ENCODE data around the gene FOSL1. TPM values are rescaled to one million over a fixed set of nuclear protein-coding genes. Genes with fewer than 3 reads are reported as not detected.

The FOSL1 gene
- total RNA-seq, 1 experiment from 2014 or later = 20.5 TPM

GRCh38 chr11:65854161-65854592 is 46.0 kb downstream of the FOSL1 start (continued):
- TF ChIP-seq HMGXB4 (CRISPR knock-in tag; IDR thresholded peaks at IDR 0.05) (no peak), ZNF121 (CRISPR knock-in tag; IDR thresholded peaks at IDR 0.05) (no peak), GRHL2 (CRISPR knock-in tag; IDR thresholded peaks at IDR 0.05; ENCODE audit: insufficient replicate concordance, severe bottlenecking) (no peak), NFATC4 (CRISPR knock-in tag; IDR thresholded peaks at IDR 0.05) (no peak), SMAD3 (CRISPR knock-in tag; IDR thresholded peaks at IDR 0.05; ENCODE audit: borderline replicate concordance) (no peak), GTF2I (CRISPR knock-in tag; conservative IDR thresholded peaks at IDR 0.05) (no peak), MXD4 (CRISPR knock-in tag; IDR thresholded peaks at IDR 0.05; ENCODE audit: borderline replicate concordance) (no peak), MYBL2 (CRISPR knock-in tag; IDR thresholded peaks at IDR 0.05) (no peak), ZNF232 (CRISPR knock-in tag; IDR thresholded peaks at IDR 0.05) (no peak)
- TF ChIP-seq, protein P1, sequence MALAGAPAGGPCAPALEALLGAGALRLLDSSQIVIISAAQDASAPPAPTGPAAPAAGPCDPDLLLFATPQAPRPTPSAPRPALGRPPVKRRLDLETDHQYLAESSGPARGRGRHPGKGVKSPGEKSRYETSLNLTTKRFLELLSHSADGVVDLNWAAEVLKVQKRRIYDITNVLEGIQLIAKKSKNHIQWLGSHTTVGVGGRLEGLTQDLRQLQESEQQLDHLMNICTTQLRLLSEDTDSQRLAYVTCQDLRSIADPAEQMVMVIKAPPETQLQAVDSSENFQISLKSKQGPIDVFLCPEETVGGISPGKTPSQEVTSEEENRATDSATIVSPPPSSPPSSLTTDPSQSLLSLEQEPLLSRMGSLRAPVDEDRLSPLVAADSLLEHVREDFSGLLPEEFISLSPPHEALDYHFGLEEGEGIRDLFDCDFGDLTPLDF (CRISPR knock-in tag; IDR thresholded peaks at IDR 0.05) = no peak
- TF ChIP-seq, protein P2, sequence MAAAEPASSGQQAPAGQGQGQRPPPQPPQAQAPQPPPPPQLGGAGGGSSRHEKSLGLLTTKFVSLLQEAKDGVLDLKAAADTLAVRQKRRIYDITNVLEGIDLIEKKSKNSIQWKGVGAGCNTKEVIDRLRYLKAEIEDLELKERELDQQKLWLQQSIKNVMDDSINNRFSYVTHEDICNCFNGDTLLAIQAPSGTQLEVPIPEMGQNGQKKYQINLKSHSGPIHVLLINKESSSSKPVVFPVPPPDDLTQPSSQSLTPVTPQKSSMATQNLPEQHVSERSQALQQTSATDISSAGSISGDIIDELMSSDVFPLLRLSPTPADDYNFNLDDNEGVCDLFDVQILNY (CRISPR knock-in tag; IDR thresholded peaks at IDR 0.05) = no peak
- TF ChIP-seq, protein P3, sequence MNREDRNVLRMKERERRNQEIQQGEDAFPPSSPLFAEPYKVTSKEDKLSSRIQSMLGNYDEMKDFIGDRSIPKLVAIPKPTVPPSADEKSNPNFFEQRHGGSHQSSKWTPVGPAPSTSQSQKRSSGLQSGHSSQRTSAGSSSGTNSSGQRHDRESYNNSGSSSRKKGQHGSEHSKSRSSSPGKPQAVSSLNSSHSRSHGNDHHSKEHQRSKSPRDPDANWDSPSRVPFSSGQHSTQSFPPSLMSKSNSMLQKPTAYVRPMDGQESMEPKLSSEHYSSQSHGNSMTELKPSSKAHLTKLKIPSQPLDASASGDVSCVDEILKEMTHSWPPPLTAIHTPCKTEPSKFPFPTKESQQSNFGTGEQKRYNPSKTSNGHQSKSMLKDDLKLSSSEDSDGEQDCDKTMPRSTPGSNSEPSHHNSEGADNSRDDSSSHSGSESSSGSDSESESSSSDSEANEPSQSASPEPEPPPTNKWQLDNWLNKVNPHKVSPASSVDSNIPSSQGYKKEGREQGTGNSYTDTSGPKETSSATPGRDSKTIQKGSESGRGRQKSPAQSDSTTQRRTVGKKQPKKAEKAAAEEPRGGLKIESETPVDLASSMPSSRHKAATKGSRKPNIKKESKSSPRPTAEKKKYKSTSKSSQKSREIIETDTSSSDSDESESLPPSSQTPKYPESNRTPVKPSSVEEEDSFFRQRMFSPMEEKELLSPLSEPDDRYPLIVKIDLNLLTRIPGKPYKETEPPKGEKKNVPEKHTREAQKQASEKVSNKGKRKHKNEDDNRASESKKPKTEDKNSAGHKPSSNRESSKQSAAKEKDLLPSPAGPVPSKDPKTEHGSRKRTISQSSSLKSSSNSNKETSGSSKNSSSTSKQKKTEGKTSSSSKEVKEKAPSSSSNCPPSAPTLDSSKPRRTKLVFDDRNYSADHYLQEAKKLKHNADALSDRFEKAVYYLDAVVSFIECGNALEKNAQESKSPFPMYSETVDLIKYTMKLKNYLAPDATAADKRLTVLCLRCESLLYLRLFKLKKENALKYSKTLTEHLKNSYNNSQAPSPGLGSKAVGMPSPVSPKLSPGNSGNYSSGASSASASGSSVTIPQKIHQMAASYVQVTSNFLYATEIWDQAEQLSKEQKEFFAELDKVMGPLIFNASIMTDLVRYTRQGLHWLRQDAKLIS (CRISPR knock-in tag; IDR thresholded peaks at IDR 0.05; ENCODE audit: borderline replicate concordance) = no peak

DNA sequence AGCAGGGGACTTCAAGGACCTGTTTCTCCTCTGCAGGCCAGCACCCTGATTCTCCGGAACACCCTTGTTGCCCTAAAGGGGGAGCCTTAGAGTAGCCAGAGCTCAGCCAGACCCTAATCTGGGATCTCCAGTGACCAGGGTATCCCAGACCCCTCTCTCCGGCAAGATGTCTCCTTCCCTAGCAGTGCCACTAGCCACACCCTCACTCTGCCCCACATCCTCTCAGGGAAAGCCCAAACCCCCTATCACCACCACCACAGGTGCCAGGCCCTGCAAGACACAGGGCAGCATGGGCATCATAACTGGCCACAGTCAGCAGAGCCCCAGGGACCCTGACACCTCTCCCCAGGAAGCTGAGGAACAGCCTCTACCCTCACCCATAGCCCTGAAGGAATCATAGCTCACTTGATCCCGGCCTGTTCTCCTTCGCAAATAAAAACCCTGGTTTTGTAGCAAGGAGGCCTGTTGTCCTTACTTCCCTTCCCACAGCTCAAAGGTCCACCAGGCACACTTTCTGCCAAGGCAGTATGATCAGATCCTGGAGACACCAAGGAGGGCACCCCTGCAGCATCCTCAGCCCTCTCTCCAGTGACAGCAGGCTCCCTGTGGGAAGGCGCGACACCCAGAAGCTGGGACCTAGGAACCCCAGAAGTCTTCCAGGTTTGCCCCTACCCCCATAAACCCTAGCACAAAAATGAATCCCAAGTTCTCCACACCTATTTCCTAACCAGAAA is 46.8 kb downstream of the FOSL1 start:
- DNase-seq (ENCODE audit: low spot score) (no peak), ATAC-seq (peak; percentile 16)
- no peak overlapping the region for H3K4me3 Mint-ChIP-seq
- H3K9me3 Mint-ChIP-seq = peaks cover 6% of the 10 kb centered on the region; the same call in 1 of the 2 replicates
- peaks cover 24% of the 10 kb centered on the region for H3K4me1 Mint-ChIP-seq
- peaks cover 4% of the 10 kb centered on the region; the same call in 1 of the 2 replicates for H3K27me3 Mint-ChIP-seq (ENCODE audit: low read depth)
- ChIA-PET POLR2A (interaction anchor here (0.6 to 1.1 kb wide), 6 partner anchors 8 to 133 kb away, joined by 3 to 6 read pairs (median 4); partner anchors contain the start of genes FIBP, RNASEH2C and SNX32), CTCF (interaction anchor here (0.9 to 6.3 kb wide), 14 partner anchors 8 to 162 kb away, joined by 3 to 134 read pairs (median 4); partner anchors contain the start of genes AP5B1, CCDC85B, CST6 and FIBP)
- H3K36me3 Mint-ChIP-seq = peaks cover 53% of the 10 kb centered on the region
- peak overlapping the region; percentile 72 for H3K27ac Mint-ChIP-seq
- TF ChIP-seq, protein P4, sequence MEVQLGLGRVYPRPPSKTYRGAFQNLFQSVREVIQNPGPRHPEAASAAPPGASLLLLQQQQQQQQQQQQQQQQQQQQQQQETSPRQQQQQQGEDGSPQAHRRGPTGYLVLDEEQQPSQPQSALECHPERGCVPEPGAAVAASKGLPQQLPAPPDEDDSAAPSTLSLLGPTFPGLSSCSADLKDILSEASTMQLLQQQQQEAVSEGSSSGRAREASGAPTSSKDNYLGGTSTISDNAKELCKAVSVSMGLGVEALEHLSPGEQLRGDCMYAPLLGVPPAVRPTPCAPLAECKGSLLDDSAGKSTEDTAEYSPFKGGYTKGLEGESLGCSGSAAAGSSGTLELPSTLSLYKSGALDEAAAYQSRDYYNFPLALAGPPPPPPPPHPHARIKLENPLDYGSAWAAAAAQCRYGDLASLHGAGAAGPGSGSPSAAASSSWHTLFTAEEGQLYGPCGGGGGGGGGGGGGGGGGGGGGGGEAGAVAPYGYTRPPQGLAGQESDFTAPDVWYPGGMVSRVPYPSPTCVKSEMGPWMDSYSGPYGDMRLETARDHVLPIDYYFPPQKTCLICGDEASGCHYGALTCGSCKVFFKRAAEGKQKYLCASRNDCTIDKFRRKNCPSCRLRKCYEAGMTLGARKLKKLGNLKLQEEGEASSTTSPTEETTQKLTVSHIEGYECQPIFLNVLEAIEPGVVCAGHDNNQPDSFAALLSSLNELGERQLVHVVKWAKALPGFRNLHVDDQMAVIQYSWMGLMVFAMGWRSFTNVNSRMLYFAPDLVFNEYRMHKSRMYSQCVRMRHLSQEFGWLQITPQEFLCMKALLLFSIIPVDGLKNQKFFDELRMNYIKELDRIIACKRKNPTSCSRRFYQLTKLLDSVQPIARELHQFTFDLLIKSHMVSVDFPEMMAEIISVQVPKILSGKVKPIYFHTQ (CRISPR knock-in tag; IDR thresholded peaks at IDR 0.05) = peak; percentile 70; the same call in 1 of the 2 replicates
- TF ChIP-seq MXD4 (CRISPR knock-in tag; IDR thresholded peaks at IDR 0.05; ENCODE audit: borderline replicate concordance) = no peak
- no peak for TF ChIP-seq NR1H2 (CRISPR knock-in tag; IDR thresholded peaks at IDR 0.05)
- no peak for TF ChIP-seq E2F4 (CRISPR knock-in tag; IDR thresholded peaks at IDR 0.05; ENCODE audit: borderline replicate concordance, low read depth)
- no peak for TF ChIP-seq ZBTB21 (CRISPR knock-in tag; IDR thresholded peaks at IDR 0.05; ENCODE audit: borderline replicate concordance)
- TF ChIP-seq ZNF232 (CRISPR knock-in tag; IDR thresholded peaks at IDR 0.05) = no peak
- peak; percentile 85 for TF ChIP-seq PRRX2 (CRISPR knock-in tag; IDR thresholded peaks at IDR 0.05)
- TF ChIP-seq FOXJ3 (CRISPR knock-in tag; IDR thresholded peaks at IDR 0.05; ENCODE audit: borderline replicate concordance) = no peak
- TF ChIP-seq ZNF281 (CRISPR knock-in tag; IDR thresholded peaks at IDR 0.05) = no peak
